WTC11 (cell line): Measurements from ENCODE around the gene COL27A1. TPM values are rescaled to one million over a fixed set of nuclear protein-coding genes. Genes with fewer than 3 reads are reported as not detected.

Source experiments
- ATAC-seq: fragments of 200-7000 bp; cut with Tn5 transposase; 2 replicates; pipeline ENCODE4 v1.10.0; 2021; ENCODE audit warnings: mild to moderate bottlenecking, moderate library complexity
- CTCF ChIA-PET: fragments of 300-600 bp; sonication (Branson Sonifier 250); formaldehyde crosslinking; loops from one replicate; lab custom pipeline; 2021; ENCODE audit warnings: antibody characterized with exemption; lab: Charles Lee
- POLR2A ChIA-PET: fragments of 350-600 bp; sonication (Branson Sonifier 250); formaldehyde crosslinking; loops from one replicate; lab custom pipeline; 2021; ENCODE audit warnings: antibody characterized with exemption; lab: Charles Lee
- DNase-seq: peaks from one replicate; pipeline ENCODE4 v3.0.0; 2021; ENCODE audit warnings: low spot score
- H3K27ac Mint-ChIP-seq: 2 replicates; pipeline ENCODE4 v1.8.0; 2021; ENCODE audit warnings: mixed read lengths
- H3K27me3 Mint-ChIP-seq: 2 replicates; pipeline ENCODE4 v1.8.0; 2021; ENCODE audit warnings: low read depth, mild to moderate bottlenecking, moderate library complexity, mixed read lengths
- H3K36me3 Mint-ChIP-seq: 2 replicates; pipeline ENCODE4 v1.8.0; 2021; ENCODE audit warnings: mixed read lengths
- H3K4me1 Mint-ChIP-seq: 2 replicates; pipeline ENCODE4 v1.8.0; 2022; ENCODE audit warnings: mixed read lengths
- H3K4me3 Mint-ChIP-seq: 2 replicates; pipeline ENCODE4 v1.8.0; 2021; ENCODE audit warnings: mild to moderate bottlenecking, moderate library complexity, mixed read lengths
- H3K9me3 Mint-ChIP-seq: 2 replicates; pipeline ENCODE4 v1.8.0; 2021; ENCODE audit warnings: mixed read lengths
- ATF1 ChIP-seq: sonication (generic); formaldehyde crosslinking; IDR thresholded peaks from 2 replicates; pipeline ENCODE4 v1.8.1; 2023; ENCODE audit warnings: mild to moderate bottlenecking, moderate library complexity, missing genetic modification reagents
- CREM ChIP-seq: sonication (generic); formaldehyde crosslinking; IDR thresholded peaks from 2 replicates; pipeline ENCODE4 v1.8.1; 2022; ENCODE audit warnings: mild to moderate bottlenecking, missing genetic modification reagents, moderate library complexity
- FOXP1 ChIP-seq: sonication (generic); formaldehyde crosslinking; IDR thresholded peaks from 2 replicates; pipeline ENCODE4 v1.8.0; 2022; ENCODE audit warnings: missing genetic modification reagents, mild to moderate bottlenecking, moderate library complexity, borderline replicate concordance
- KAT7 ChIP-seq: sonication (generic); formaldehyde crosslinking; IDR thresholded peaks from 2 replicates; pipeline ENCODE4 v1.8.1; 2023; ENCODE audit warnings: missing genetic modification reagents, mild to moderate bottlenecking, borderline replicate concordance
- MYBL2 ChIP-seq: sonication (generic); formaldehyde crosslinking; IDR thresholded peaks from 2 replicates; pipeline ENCODE4 v1.8.1; 2023; ENCODE audit warnings: mild to moderate bottlenecking, moderate library complexity, missing genetic modification reagents
- NFATC4 ChIP-seq: fragments of 250-450 bp; sonication (Bioruptor Pico); IDR thresholded peaks from 2 replicates; pipeline ENCODE4 v1.9.0; 2021; ENCODE audit warnings: mild to moderate bottlenecking
- NFE2L1 ChIP-seq: sonication (generic); formaldehyde crosslinking; IDR thresholded peaks from 2 replicates; pipeline ENCODE4 v1.8.1; 2023; ENCODE audit warnings: missing genetic modification reagents
- NR3C1 ChIP-seq: sonication (generic); formaldehyde crosslinking; conservative IDR thresholded peaks from 2 replicates; pipeline ENCODE4 v1.8.1; 2023; ENCODE audit warnings: low read depth, mild to moderate bottlenecking, missing genetic modification reagents
- SMAD4 ChIP-seq: sonication (generic); formaldehyde crosslinking; IDR thresholded peaks from 2 replicates; pipeline ENCODE4 v1.8.0; 2022; ENCODE audit warnings: mild to moderate bottlenecking, missing genetic modification reagents
- total RNA-seq: library from RNA; stranded (reverse); gene quantifications from 3 replicates; pipeline ENCODE4 v1.2.3, GENCODE V29; 2021
- TF ChIP-seq, protein P1 (sequence below): sonication (generic); formaldehyde crosslinking; IDR thresholded peaks from 2 replicates; pipeline ENCODE4 v1.8.1; 2023; ENCODE audit warnings: mild to moderate bottlenecking, missing genetic modification reagents, borderline replicate concordance
- TF ChIP-seq, protein P2 (sequence below): fragments of 250-450 bp; sonication (Bioruptor Pico); IDR thresholded peaks from 2 replicates; pipeline ENCODE4 v1.9.0; 2021; ENCODE audit warnings: mild to moderate bottlenecking
- TF ChIP-seq, protein P3 (sequence below): sonication (generic); formaldehyde crosslinking; IDR thresholded peaks from 2 replicates; pipeline ENCODE4 v1.8.1; 2022; ENCODE audit warnings: missing genetic modification reagents, borderline replicate concordance
- TF ChIP-seq, protein P4 (sequence below): sonication (generic); formaldehyde crosslinking; IDR thresholded peaks from 2 replicates; pipeline ENCODE4 v1.8.1; 2023; ENCODE audit warnings: mild to moderate bottlenecking, missing genetic modification reagents, moderate library complexity
- TF ChIP-seq, protein P5 (sequence below): sonication (generic); formaldehyde crosslinking; IDR thresholded peaks from 2 replicates; pipeline ENCODE4 v1.8.1; 2023; ENCODE audit warnings: mild to moderate bottlenecking, missing genetic modification reagents
- TF ChIP-seq, protein P6 (sequence below): sonication (generic); formaldehyde crosslinking; IDR thresholded peaks from 2 replicates; pipeline ENCODE4 v1.8.0; 2022; ENCODE audit warnings: missing genetic modification reagents
- TF ChIP-seq, protein P7 (sequence below): fragments of 250-450 bp; sonication (Bioruptor Pico); IDR thresholded peaks from 2 replicates; pipeline ENCODE4 v1.9.0; 2021; ENCODE audit warnings: moderate library complexity, mild to moderate bottlenecking, inconsistent platforms, borderline replicate concordance
- TF ChIP-seq, protein P8 (sequence below): sonication (generic); formaldehyde crosslinking; IDR thresholded peaks from 2 replicates; pipeline ENCODE4 v1.8.1; 2022; ENCODE audit warnings: low read depth, missing genetic modification reagents, borderline replicate concordance
- TF ChIP-seq, protein P9 (sequence below): sonication (generic); formaldehyde crosslinking; IDR thresholded peaks from 2 replicates; pipeline ENCODE4 v1.8.0; 2022; ENCODE audit warnings: mild to moderate bottlenecking, missing genetic modification reagents

COL27A1 gene
- total RNA-seq, 1 experiment from 2014 or later, result 47.5 TPM

DNA sequence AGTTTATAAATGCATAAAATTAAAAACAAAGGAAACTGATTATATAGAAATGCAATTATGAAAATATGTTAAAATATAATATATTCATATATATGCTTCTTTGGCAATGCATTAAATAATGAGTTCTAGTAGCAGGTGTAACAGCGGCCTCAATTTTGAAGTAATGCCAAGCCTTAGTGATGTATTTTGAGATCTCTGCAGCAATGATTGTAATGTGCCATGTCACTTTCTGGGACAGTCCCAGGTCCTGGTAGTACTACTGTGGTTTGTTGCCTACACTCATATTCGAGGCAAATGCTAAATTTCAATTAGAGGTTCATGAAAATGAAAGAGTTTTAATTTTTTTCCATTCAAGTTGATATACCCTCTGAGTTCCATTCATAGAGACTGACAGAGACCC is 91.7 kb downstream of the COL27A1 start:
- H3K36me3 Mint-ChIP-seq, result peaks cover 3% of the 10 kb centered on the region; the same call in 1 of the 2 replicates
- H3K4me3 Mint-ChIP-seq, result no peak overlapping the region
- ChIA-PET POLR2A (no interaction called here), CTCF (interaction anchor here (1.1 kb wide), 1 partner anchor 140 kb away, joined by 3 read pairs; no protein-coding TSS in a partner anchor)
- H3K27me3 Mint-ChIP-seq, result no peaks in the 10 kb centered on the region
- peaks cover 9% of the 10 kb centered on the region for H3K4me1 Mint-ChIP-seq
- TF ChIP-seq, protein P1, sequence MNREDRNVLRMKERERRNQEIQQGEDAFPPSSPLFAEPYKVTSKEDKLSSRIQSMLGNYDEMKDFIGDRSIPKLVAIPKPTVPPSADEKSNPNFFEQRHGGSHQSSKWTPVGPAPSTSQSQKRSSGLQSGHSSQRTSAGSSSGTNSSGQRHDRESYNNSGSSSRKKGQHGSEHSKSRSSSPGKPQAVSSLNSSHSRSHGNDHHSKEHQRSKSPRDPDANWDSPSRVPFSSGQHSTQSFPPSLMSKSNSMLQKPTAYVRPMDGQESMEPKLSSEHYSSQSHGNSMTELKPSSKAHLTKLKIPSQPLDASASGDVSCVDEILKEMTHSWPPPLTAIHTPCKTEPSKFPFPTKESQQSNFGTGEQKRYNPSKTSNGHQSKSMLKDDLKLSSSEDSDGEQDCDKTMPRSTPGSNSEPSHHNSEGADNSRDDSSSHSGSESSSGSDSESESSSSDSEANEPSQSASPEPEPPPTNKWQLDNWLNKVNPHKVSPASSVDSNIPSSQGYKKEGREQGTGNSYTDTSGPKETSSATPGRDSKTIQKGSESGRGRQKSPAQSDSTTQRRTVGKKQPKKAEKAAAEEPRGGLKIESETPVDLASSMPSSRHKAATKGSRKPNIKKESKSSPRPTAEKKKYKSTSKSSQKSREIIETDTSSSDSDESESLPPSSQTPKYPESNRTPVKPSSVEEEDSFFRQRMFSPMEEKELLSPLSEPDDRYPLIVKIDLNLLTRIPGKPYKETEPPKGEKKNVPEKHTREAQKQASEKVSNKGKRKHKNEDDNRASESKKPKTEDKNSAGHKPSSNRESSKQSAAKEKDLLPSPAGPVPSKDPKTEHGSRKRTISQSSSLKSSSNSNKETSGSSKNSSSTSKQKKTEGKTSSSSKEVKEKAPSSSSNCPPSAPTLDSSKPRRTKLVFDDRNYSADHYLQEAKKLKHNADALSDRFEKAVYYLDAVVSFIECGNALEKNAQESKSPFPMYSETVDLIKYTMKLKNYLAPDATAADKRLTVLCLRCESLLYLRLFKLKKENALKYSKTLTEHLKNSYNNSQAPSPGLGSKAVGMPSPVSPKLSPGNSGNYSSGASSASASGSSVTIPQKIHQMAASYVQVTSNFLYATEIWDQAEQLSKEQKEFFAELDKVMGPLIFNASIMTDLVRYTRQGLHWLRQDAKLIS (CRISPR knock-in tag), result no peak
- TF ChIP-seq, protein P2, sequence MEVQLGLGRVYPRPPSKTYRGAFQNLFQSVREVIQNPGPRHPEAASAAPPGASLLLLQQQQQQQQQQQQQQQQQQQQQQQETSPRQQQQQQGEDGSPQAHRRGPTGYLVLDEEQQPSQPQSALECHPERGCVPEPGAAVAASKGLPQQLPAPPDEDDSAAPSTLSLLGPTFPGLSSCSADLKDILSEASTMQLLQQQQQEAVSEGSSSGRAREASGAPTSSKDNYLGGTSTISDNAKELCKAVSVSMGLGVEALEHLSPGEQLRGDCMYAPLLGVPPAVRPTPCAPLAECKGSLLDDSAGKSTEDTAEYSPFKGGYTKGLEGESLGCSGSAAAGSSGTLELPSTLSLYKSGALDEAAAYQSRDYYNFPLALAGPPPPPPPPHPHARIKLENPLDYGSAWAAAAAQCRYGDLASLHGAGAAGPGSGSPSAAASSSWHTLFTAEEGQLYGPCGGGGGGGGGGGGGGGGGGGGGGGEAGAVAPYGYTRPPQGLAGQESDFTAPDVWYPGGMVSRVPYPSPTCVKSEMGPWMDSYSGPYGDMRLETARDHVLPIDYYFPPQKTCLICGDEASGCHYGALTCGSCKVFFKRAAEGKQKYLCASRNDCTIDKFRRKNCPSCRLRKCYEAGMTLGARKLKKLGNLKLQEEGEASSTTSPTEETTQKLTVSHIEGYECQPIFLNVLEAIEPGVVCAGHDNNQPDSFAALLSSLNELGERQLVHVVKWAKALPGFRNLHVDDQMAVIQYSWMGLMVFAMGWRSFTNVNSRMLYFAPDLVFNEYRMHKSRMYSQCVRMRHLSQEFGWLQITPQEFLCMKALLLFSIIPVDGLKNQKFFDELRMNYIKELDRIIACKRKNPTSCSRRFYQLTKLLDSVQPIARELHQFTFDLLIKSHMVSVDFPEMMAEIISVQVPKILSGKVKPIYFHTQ, result no peak
- TF ChIP-seq, protein P3, sequence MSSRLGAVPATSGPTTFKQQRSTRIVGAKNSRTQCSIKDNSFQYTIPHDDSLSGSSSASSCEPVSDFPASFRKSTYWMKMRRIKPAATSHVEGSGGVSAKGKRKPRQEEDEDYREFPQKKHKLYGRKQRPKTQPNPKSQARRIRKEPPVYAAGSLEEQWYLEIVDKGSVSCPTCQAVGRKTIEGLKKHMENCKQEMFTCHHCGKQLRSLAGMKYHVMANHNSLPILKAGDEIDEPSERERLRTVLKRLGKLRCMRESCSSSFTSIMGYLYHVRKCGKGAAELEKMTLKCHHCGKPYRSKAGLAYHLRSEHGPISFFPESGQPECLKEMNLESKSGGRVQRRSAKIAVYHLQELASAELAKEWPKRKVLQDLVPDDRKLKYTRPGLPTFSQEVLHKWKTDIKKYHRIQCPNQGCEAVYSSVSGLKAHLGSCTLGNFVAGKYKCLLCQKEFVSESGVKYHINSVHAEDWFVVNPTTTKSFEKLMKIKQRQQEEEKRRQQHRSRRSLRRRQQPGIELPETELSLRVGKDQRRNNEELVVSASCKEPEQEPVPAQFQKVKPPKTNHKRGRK, result no peak
- TF ChIP-seq NFE2L1 (CRISPR knock-in tag) (no peak), FOXP1 (CRISPR knock-in tag) (no peak), MYBL2 (no peak), KAT7 (CRISPR knock-in tag) (no peak), ATF1 (CRISPR knock-in tag) (no peak), NFATC4 (CRISPR knock-in tag) (no peak), SMAD4 (CRISPR knock-in tag) (no peak), NR3C1 (no peak), CREM (CRISPR knock-in tag) (no peak)
- TF ChIP-seq, protein P4, sequence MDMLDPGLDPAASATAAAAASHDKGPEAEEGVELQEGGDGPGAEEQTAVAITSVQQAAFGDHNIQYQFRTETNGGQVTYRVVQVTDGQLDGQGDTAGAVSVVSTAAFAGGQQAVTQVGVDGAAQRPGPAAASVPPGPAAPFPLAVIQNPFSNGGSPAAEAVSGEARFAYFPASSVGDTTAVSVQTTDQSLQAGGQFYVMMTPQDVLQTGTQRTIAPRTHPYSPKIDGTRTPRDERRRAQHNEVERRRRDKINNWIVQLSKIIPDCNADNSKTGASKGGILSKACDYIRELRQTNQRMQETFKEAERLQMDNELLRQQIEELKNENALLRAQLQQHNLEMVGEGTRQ, result no peak
- TF ChIP-seq, protein P5, sequence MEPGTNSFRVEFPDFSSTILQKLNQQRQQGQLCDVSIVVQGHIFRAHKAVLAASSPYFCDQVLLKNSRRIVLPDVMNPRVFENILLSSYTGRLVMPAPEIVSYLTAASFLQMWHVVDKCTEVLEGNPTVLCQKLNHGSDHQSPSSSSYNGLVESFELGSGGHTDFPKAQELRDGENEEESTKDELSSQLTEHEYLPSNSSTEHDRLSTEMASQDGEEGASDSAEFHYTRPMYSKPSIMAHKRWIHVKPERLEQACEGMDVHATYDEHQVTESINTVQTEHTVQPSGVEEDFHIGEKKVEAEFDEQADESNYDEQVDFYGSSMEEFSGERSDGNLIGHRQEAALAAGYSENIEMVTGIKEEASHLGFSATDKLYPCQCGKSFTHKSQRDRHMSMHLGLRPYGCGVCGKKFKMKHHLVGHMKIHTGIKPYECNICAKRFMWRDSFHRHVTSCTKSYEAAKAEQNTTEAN (CRISPR knock-in tag), result no peak
- TF ChIP-seq, protein P6, sequence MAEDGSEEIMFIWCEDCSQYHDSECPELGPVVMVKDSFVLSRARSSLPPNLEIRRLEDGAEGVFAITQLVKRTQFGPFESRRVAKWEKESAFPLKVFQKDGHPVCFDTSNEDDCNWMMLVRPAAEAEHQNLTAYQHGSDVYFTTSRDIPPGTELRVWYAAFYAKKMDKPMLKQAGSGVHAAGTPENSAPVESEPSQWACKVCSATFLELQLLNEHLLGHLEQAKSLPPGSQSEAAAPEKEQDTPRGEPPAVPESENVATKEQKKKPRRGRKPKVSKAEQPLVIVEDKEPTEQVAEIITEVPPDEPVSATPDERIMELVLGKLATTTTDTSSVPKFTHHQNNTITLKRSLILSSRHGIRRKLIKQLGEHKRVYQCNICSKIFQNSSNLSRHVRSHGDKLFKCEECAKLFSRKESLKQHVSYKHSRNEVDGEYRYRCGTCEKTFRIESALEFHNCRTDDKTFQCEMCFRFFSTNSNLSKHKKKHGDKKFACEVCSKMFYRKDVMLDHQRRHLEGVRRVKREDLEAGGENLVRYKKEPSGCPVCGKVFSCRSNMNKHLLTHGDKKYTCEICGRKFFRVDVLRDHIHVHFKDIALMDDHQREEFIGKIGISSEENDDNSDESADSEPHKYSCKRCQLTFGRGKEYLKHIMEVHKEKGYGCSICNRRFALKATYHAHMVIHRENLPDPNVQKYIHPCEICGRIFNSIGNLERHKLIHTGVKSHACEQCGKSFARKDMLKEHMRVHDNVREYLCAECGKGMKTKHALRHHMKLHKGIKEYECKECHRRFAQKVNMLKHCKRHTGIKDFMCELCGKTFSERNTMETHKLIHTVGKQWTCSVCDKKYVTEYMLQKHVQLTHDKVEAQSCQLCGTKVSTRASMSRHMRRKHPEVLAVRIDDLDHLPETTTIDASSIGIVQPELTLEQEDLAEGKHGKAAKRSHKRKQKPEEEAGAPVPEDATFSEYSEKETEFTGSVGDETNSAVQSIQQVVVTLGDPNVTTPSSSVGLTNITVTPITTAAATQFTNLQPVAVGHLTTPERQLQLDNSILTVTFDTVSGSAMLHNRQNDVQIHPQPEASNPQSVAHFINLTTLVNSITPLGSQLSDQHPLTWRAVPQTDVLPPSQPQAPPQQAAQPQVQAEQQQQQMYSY (CRISPR knock-in tag), result no peak
- TF ChIP-seq, protein P7, sequence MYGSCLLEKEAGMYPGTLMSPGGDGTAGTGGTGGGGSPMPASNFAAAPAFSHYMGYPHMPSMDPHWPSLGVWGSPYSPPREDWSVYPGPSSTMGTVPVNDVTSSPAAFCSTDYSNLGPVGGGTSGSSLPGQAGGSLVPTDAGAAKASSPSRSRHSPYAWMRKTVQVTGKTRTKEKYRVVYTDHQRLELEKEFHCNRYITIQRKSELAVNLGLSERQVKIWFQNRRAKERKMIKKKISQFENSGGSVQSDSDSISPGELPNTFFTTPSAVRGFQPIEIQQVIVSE, result no peak
- TF ChIP-seq, protein P8, sequence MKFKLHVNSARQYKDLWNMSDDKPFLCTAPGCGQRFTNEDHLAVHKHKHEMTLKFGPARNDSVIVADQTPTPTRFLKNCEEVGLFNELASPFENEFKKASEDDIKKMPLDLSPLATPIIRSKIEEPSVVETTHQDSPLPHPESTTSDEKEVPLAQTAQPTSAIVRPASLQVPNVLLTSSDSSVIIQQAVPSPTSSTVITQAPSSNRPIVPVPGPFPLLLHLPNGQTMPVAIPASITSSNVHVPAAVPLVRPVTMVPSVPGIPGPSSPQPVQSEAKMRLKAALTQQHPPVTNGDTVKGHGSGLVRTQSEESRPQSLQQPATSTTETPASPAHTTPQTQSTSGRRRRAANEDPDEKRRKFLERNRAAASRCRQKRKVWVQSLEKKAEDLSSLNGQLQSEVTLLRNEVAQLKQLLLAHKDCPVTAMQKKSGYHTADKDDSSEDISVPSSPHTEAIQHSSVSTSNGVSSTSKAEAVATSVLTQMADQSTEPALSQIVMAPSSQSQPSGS, result no peak
- TF ChIP-seq, protein P9, sequence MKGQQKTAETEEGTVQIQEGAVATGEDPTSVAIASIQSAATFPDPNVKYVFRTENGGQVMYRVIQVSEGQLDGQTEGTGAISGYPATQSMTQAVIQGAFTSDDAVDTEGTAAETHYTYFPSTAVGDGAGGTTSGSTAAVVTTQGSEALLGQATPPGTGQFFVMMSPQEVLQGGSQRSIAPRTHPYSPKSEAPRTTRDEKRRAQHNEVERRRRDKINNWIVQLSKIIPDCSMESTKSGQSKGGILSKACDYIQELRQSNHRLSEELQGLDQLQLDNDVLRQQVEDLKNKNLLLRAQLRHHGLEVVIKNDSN (CRISPR knock-in tag), result no peak
- no peaks in the 10 kb centered on the region for H3K9me3 Mint-ChIP-seq
- DNase-seq, result no peak
- no peak overlapping the region for H3K27ac Mint-ChIP-seq
- no peak for ATAC-seq
